CD14-positive monocyte (primary cell): ENCODE data around the gene ADRM1. TPM values are rescaled to one million over a fixed set of nuclear protein-coding genes. Genes with fewer than 3 reads are reported as not detected.

Source experiments
- DNase-seq, 3 donors: peaks; one replicate each; pipeline ENCODE4 v3.0.0-alpha.2; 2011 to 2022
- H2AFZ ChIP-seq: 2 replicates; pipeline ENCODE4 v1.6.0; 2012; ENCODE audit warnings: mild to moderate bottlenecking, low read depth, low read length, inconsistent platforms; ENCODE audit not compliant: insufficient read depth, poor library complexity, severe bottlenecking
- H3K27ac ChIP-seq, 2 donors: 1 replicate in 1 of 2; 2 replicates in 1 of 2; pipeline ENCODE4 v1.5.1; 2012 to 2013; ENCODE audit warnings: low read length in 2 of 2, control low read depth in 1 of 2, inconsistent platforms in 1 of 2, low read depth in 1 of 2, mild to moderate bottlenecking in 1 of 2
- H3K27me3 ChIP-seq, 2 donors: one replicate each; pipeline versions ENCODE4 v1.6.0 to v1.6.1; 2011 to 2013; ENCODE audit warnings: low read length in 2 of 2; ENCODE audit not compliant: control insufficient read depth in 2 of 2, insufficient read depth in 2 of 2
- H3K36me3 ChIP-seq, 2 donors: replicated peaks in 1 of 2; 1 replicate in 1 of 2; 2 replicates in 1 of 2; pipeline versions ENCODE4 v1.5.1 to v1.6.1; 2012 to 2013; ENCODE audit warnings: low read length in 2 of 2, control low read depth in 1 of 2, inconsistent platforms in 1 of 2, mild to moderate bottlenecking in 1 of 2; ENCODE audit not compliant: insufficient read depth in 2 of 2, control insufficient read depth in 1 of 2
- H3K4me1 ChIP-seq, 2 donors: 1 replicate in 1 of 2; 2 replicates in 1 of 2; pipeline versions ENCODE4 v1.5.1 to v1.6.1; 2012 to 2013; ENCODE audit warnings: low read length in 2 of 2, control low read depth in 1 of 2, inconsistent platforms in 1 of 2, mild to moderate bottlenecking in 1 of 2, moderate library complexity in 1 of 2; ENCODE audit not compliant: insufficient read depth in 2 of 2, control insufficient read depth in 1 of 2
- H3K4me2 ChIP-seq: replicated peaks from 2 replicates; pipeline ENCODE3; 2012; ENCODE audit warnings: low read length, moderate library complexity, mild to moderate bottlenecking; ENCODE audit not compliant: poor library complexity, severe bottlenecking; ENCODE audit errors: extremely low read depth
- H3K4me3 ChIP-seq, 3 experiments: fragments of 200-600 bp in 1 of 3; sonication (generic) in 1 of 3; replicated peaks in 1 of 3; 1 replicate in 2 of 3; 2 replicates in 1 of 3; pipeline ENCODE4 v1.5.1; 2011 to 2013; ENCODE audit warnings: low read length in 3 of 3, mild to moderate bottlenecking in 3 of 3, control low read depth in 2 of 3, low read depth in 2 of 3, inconsistent platforms in 1 of 3, moderate library complexity in 1 of 3
- H3K79me2 ChIP-seq: 2 replicates; pipeline ENCODE4 v1.6.0; 2012; ENCODE audit warnings: mild to moderate bottlenecking, control low read depth, inconsistent platforms, low read length, moderate library complexity; ENCODE audit not compliant: insufficient read depth
- H3K9ac ChIP-seq: 2 replicates; pipeline ENCODE4 v1.6.0; 2017; ENCODE audit warnings: low read length, mild to moderate bottlenecking; ENCODE audit not compliant: insufficient read depth, poor library complexity, severe bottlenecking
- H3K9me3 ChIP-seq, 2 donors: replicated peaks in 1 of 2; 1 replicate in 1 of 2; 2 replicates in 1 of 2; pipeline versions ENCODE4 v1.5.1 to v1.6.1; 2012 to 2013; ENCODE audit warnings: low read length in 2 of 2, control low read depth in 1 of 2; ENCODE audit not compliant: control insufficient read depth in 1 of 2, insufficient read depth in 1 of 2
- H4K20me1 ChIP-seq: 2 replicates; pipeline ENCODE4 v1.6.0; 2012; ENCODE audit warnings: mild to moderate bottlenecking, low read length, control low read depth, moderate library complexity; ENCODE audit not compliant: insufficient read depth
- H3K27ac Mint-ChIP-seq, 7 donors: one replicate each; pipeline ENCODE4 v1.8.0; 2020; ENCODE audit warnings: mild to moderate bottlenecking in 7 of 7, mixed read lengths in 7 of 7, moderate library complexity in 6 of 7, inconsistent platforms in 2 of 7
- H3K27me3 Mint-ChIP-seq, 3 donors: one replicate each; pipeline ENCODE4 v1.8.0; 2021 to 2022; ENCODE audit warnings: low read depth in 3 of 3, mild to moderate bottlenecking in 3 of 3, mixed read lengths in 3 of 3, moderate library complexity in 3 of 3, inconsistent platforms in 1 of 3
- H3K36me3 Mint-ChIP-seq, 2 donors: one replicate each; pipeline ENCODE4 v1.8.0; 2020; ENCODE audit warnings: mixed read lengths in 2 of 2, inconsistent platforms in 1 of 2, mild to moderate bottlenecking in 1 of 2
- H3K4me1 Mint-ChIP-seq: one replicate; pipeline ENCODE4 v1.8.0; 2020; ENCODE audit warnings: mild to moderate bottlenecking, mixed read lengths
- H3K4me3 Mint-ChIP-seq, 2 donors: one replicate each; pipeline ENCODE4 v1.8.0; 2020; ENCODE audit warnings: mild to moderate bottlenecking in 2 of 2, mixed read lengths in 2 of 2, moderate library complexity in 1 of 2
- H3K9me3 Mint-ChIP-seq, 7 donors: one replicate each; pipeline ENCODE4 v1.8.0; 2020 to 2022; ENCODE audit warnings: mixed read lengths in 7 of 7, mild to moderate bottlenecking in 6 of 7, moderate library complexity in 6 of 7, inconsistent platforms in 2 of 7
- WGBS: methylation state at CpG from one replicate; pipeline ENCODE4 v1.1.5; 2013; ENCODE audit warnings: missing lambda C conversion rate; ENCODE audit not compliant: insufficient coverage; 5-methylcytosine and 5-hydroxymethylcytosine counted together
- intact Hi-C, 2 donors: fragments of 100-400 bp; cut with micrococcal nuclease; formaldehyde crosslinking; loops; one replicate each; pipeline versions ENCODE4 v1.15.0 to v1.15.1; 2023
- polyA plus RNA-seq, 3 donors: library from polyadenylated mRNA; depleted of rRNA in 1 of 3; unstranded in 2 of 3; stranded (reverse) in 1 of 3; fragments of 300-500 nt in 2 of 3; fragments of >200 nt in 1 of 3; fragmentation: Illumina TruSeq in 2 of 3; gene quantifications; 1 replicate in 2 of 3; 2 replicates in 1 of 3; pipeline ENCODE4 v1.2.3, GENCODE V29; 2012 to 2021
- TF ChIP-seq, protein P1 (sequence below): fragments of 200-600 bp; IDR thresholded peaks from one replicate; pipeline ENCODE4 v1.8.0; 2022; ENCODE audit warnings: antibody characterized with exemption, mild to moderate bottlenecking

ADRM1 gene
- polyA plus RNA-seq, 3 donors = 63.3 to 81.5 (median 72.5) TPM

DNA sequence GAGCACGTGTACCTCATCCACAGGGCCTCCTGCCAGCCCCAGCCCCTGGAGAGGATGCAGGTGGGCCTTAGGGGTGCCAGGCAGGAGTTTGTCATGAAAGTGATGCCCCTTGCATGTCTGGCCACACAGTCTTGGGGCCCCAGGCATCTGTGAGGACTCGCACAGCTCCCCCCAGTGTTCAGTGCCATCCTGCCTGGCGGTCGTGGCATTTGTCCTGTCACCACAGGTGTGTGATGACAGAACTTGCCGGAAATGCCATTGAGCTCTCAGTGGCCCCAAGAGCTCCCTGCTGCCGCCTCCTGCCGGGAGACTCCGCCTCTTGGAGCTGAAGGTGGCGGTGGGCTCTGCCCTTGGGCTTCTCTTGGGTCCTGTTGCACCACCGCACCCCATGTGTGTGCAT lies 30.6 kb upstream of the ADRM1 start:
- Histone ChIP-seq H3K27ac (no peak overlapping the region), H3K4me1 (no peaks in the 10 kb centered on the region), H3K79me2 (no peaks in the 10 kb centered on the region), H2AFZ (no peak overlapping the region), H3K9me3 (no peaks in the 10 kb centered on the region), H4K20me1 (peaks cover 43% of the 10 kb centered on the region), H3K9ac (no peak overlapping the region), H3K27me3 (no peaks in the 10 kb centered on the region), H3K36me3 (peaks cover 69 to 87% of the 10 kb centered on the region in 2 donors), H3K4me2 (no peak overlapping the region), H3K4me3 (no peak overlapping the region)
- H3K27ac Mint-ChIP-seq = peak overlapping the region in 1 of 7 donors; percentile 6
- H3K4me3 Mint-ChIP-seq = no peak overlapping the region
- peaks cover 64 to 86% of the 10 kb centered on the region in 2 donors for H3K36me3 Mint-ChIP-seq
- TF ChIP-seq, protein P1, sequence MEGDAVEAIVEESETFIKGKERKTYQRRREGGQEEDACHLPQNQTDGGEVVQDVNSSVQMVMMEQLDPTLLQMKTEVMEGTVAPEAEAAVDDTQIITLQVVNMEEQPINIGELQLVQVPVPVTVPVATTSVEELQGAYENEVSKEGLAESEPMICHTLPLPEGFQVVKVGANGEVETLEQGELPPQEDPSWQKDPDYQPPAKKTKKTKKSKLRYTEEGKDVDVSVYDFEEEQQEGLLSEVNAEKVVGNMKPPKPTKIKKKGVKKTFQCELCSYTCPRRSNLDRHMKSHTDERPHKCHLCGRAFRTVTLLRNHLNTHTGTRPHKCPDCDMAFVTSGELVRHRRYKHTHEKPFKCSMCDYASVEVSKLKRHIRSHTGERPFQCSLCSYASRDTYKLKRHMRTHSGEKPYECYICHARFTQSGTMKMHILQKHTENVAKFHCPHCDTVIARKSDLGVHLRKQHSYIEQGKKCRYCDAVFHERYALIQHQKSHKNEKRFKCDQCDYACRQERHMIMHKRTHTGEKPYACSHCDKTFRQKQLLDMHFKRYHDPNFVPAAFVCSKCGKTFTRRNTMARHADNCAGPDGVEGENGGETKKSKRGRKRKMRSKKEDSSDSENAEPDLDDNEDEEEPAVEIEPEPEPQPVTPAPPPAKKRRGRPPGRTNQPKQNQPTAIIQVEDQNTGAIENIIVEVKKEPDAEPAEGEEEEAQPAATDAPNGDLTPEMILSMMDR = no peak
- peaks cover 0 to 1% (median 0%) of the 10 kb centered on the region in 3 donors for H3K27me3 Mint-ChIP-seq
- no peaks in the 10 kb centered on the region for H3K9me3 Mint-ChIP-seq
- intact Hi-C loops = no loop called here
- WGBS = 95% methylated on average over 9 of the region's 10 CpGs
- H3K4me1 Mint-ChIP-seq = no peaks in the 10 kb centered on the region
- DNase-seq = no peak

DNA sequence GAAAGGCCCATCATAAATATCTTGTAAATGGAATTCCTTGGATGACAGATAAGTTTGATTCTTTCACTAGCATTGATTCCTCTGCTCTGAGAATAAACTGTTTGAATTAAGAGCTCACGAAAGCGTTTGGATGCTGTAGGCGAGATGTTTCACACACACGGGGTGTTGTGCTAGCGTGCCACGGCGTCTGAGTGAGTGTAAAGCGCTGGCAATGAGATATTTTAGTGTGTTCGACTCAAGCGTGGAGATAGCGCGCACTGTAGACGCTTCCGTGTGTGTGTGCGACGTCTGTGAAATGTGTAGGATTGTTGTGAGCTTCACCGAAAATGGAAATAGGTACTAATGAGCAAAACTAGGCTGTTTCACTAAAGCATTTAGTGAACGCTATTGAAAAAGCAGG lies 29.4 kb upstream of the ADRM1 start:
- TF ChIP-seq, protein P1 = no peak
- Histone ChIP-seq H3K27ac (no peak overlapping the region), H3K9ac (no peak overlapping the region), H3K4me3 (no peak overlapping the region), H3K4me1 (no peaks in the 10 kb centered on the region), H3K27me3 (no peaks in the 10 kb centered on the region), H3K4me2 (no peak overlapping the region), H3K9me3 (no peaks in the 10 kb centered on the region), H2AFZ (no peak overlapping the region), H3K36me3 (peaks cover 67 to 92% of the 10 kb centered on the region in 2 donors), H3K79me2 (no peaks in the 10 kb centered on the region), H4K20me1 (peaks cover 42% of the 10 kb centered on the region)
- no peak overlapping the region for H3K4me3 Mint-ChIP-seq
- peaks cover 66 to 86% of the 10 kb centered on the region in 2 donors for H3K36me3 Mint-ChIP-seq
- no peaks in the 10 kb centered on the region for H3K9me3 Mint-ChIP-seq
- DNase-seq = no peak
- intact Hi-C loops = no loop called here
- WGBS = 99% methylated on average over 17 of the region's 18 CpGs
- H3K27ac Mint-ChIP-seq = no peak overlapping the region
- H3K4me1 Mint-ChIP-seq = no peaks in the 10 kb centered on the region
- peaks cover 0 to 1% (median 0%) of the 10 kb centered on the region in 3 donors for H3K27me3 Mint-ChIP-seq
